ENCODE data around the gene ZNHIT2.
A peak's percentile ranks its signal among the peaks of the same experiment; 100 is the strongest.

The ZNHIT2 gene

DNA sequence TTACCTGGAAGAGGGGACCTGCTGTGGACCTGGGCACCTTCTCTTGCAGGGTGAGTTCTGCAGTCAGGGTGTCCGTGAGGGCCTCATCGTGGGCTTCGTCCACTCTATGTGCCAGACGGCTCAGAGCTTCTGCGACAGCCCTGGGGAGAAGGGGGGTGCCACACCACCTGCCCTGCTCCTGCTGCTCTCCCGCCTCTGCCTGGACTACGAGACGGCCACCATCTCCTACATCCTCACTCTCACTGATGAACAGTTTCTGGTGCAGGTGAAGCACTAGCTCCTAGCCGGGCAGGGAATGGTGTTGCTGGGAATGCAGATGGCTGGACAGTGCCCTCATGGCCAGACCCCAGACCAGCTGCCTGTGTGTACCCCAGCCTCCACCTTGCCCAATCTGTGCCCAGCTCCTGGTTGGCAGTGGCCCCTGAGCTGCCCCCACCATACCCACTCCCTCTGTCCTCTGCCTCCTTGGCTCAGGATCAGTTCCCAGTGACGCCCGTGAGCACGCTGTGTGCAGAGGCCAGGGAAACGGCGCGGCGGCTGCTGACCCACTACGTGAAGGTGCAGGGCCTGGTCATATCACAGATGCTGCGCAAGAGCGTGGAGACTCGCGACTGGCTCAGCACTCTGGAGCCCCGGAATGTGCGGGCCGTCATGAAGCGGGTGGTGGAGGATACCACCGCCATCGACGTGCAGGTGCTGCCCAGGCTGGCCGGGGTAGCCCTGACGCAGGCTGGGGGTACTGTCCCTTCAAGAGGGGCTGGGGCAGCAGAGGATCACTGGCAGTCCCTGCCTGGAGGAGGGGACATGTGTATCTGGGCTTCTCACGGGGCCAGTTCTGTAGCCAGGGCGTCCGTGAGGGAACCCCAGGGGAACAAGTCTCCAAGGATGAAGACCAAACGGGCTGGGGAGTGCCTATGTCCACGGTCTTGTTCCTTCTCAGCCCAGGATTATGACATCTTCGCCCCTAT is 8.0 kb downstream of the ZNHIT2 start:
- H3K27ac ChIP-seq: peak overlapping the region in 2 of 21 experiments; percentile 25 to 27
- no peak overlapping the region for H3K4me3 ChIP-seq

DNA sequence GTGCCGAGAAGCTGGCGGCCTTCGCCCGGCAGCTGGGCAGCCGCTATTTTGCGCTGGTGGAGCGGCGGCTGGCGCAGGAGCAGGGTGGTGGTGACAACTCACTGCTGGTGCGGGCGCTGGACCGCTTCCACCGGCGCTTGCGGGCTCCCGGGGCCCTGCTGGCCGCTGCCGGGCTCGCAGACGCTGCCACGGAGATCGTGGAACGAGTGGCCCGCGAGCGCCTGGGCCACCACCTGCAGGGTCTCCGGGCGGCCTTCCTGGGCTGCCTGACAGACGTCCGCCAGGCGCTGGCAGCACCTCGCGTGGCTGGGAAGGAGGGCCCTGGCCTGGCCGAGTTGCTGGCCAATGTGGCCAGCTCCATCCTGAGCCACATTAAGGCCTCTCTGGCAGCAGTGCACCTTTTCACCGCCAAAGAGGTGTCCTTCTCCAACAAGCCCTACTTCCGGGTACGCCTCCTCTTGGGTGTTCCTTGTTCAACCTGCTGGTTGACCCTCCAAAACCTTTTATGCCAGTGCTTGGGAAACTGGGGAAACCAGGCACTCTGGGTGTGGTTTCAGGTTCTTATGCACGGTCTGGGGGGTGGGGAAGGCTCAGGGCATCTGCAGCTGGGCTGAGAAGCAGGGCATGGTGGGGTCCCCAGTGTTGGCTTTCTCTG is 8.9 kb downstream of the ZNHIT2 start:
- Histone ChIP-seq H3K27ac (peak overlapping the region in 5 of 21 experiments; percentile 27 to 60 (median 33)), H3K4me3 (no peak overlapping the region)

GRCh38 chr11:65107751-65108468 is 9.6 kb downstream of the ZNHIT2 start:
- no peak overlapping the region for H3K4me3 ChIP-seq
- H3K27ac ChIP-seq: peak overlapping the region in 3 of 21 experiments; percentile 4 to 33 (median 31)

GRCh38 chr11:65107078-65107477 is 10.4 kb downstream of the ZNHIT2 start:
- Histone ChIP-seq H3K27ac (no peak overlapping the region), H3K4me3 (no peak overlapping the region)

DNA sequence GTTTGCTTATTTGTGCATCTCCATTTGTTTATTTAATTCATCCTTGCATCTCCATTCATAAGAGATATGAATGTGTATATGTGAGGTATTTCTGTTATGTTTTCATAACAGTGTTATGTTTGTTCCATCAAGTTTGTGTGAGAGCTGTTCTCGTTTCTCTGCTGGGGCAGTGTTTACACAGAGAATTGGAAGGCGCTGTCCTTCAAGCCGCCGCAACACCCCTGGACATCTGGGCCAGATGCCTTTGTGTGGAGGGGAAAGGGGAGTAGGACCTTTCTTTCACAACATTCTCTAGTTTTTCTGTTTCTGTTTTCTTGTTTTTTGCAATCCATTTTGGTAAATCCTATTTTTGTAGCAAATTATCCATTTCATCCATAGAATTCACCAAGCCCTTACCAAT is 12.9 kb downstream of the ZNHIT2 start:
- Histone ChIP-seq H3K4me3 (no peak overlapping the region), H3K27ac (no peak overlapping the region)

GRCh38 chr11:65103476-65103875 is 14.0 kb downstream of the ZNHIT2 start:
- Histone ChIP-seq H3K4me3 (no peak overlapping the region), H3K27ac (peak overlapping the region in 1 of 21 experiments; percentile 10)

- Histone ChIP-seq H3K4me3 (no peak overlapping the region), H3K27ac (peak overlapping the region in 6 of 21 experiments; percentile 1 to 36 (median 20))
Measured at GRCh38 chr11:65102142-65103095, 15.1 kb downstream of the ZNHIT2 start.

GRCh38 chr11:65100674-65101350 is 16.7 kb downstream of the ZNHIT2 start:
- Histone ChIP-seq H3K4me3 (no peak overlapping the region), H3K27ac (peak overlapping the region in 4 of 21 experiments; percentile 8 to 54 (median 26))

- Histone ChIP-seq H3K27ac (peak overlapping the region in 19 of 21 experiments; percentile 55 to 98 (median 92)), H3K4me3 (peak overlapping the region; percentile 67 to 96 (median 80))
Measured at GRCh38 chr11:65096926-65097325, 20.6 kb downstream of the ZNHIT2 start.

- Histone ChIP-seq H3K27ac (peak within 1 kb of the TSS; percentile 55 to 98 (median 90)), H3K4me3 (peak within 1 kb of the TSS; percentile 67 to 96 (median 80))
Measured at GRCh38 chr11:65095974-65096806, 21.3 kb downstream of the ZNHIT2 start, which contains the start of gene VPS51. Gene VPS51 (plus strand): TSS chr11:65096214. CDS start chr11:65096251, 37 bp downstream.

- Histone ChIP-seq H3K27ac (peak overlapping the region in 17 of 21 experiments; percentile 55 to 98 (median 90)), H3K4me3 (peak overlapping the region in 3 of 7 experiments; percentile 77 to 96 (median 91))
Measured at GRCh38 chr11:65095427-65095826, 22.1 kb downstream of the ZNHIT2 start.

DNA sequence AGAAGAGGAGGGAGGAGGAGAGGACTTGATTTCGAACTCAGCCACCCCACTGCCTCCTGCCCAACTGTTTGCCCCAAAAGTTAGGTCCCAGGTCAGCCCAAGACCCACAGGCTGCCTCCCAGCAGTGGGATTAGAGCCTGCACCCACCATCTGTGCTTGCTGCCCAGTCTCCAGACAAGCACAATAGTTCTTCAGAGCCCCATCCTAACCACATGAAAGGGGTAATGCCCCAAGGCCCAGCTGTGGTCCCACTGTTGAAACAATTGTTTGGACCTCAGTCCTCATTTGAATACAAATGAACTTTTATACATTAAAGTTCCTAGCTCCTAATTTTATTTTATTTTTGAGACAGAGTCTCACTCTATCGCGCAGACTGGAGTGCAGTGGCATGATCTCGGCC is 26.9 kb downstream of the ZNHIT2 start:
- H3K4me3 ChIP-seq: no peak overlapping the region
- H3K27ac ChIP-seq: no peak overlapping the region

DNA sequence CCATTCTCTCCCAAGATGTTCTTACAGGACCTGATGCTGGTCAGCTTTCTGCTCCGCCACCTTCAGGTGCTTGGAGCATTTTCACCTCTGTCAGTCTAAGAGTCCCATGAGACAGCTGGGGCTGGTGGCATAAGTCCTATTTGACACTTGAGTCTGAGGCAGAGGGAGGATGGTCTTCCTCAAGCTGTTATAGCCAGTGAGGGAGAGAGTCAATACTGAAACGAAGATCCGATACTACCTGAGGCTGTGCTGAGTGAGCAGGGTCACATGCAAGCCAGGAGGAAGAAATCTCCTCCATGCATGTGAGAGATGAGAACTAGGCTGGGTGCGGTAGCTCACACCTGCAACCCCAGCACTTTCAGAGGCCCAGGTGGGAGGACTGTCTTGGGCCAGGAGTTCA is 27.9 kb downstream of the ZNHIT2 start:
- Histone ChIP-seq H3K4me3 (no peak overlapping the region), H3K27ac (no peak overlapping the region)

GRCh38 chr11:65087827-65088226 is 29.7 kb downstream of the ZNHIT2 start:
- no peak overlapping the region for H3K27ac ChIP-seq

DNA sequence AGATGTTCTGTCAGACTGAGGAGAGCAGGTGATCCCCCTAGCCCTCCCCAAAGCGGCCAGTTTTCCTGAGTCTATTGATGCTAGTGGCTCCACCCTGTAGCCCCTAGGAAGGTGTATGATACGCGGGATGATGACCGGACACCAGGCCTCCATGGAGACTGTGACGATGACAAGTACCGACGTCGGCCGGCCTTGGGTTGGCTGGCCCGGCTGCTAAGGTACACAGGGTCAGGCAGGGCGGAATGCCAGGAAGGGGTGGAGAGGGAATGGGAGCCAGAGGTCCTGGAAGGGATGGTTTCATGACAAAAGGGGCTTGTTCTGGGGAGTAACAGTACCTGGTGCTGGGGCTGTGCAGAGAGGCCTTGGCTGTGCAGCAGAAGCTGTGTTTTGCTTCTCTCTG is 30.3 kb downstream of the ZNHIT2 start:
- no peak overlapping the region for H3K27ac ChIP-seq

More at GRCh38 chr11:65087827-65088226, 29.7 kb downstream of the ZNHIT2 start:
- no peak overlapping the region for H3K4me3 ChIP-seq

DNA sequence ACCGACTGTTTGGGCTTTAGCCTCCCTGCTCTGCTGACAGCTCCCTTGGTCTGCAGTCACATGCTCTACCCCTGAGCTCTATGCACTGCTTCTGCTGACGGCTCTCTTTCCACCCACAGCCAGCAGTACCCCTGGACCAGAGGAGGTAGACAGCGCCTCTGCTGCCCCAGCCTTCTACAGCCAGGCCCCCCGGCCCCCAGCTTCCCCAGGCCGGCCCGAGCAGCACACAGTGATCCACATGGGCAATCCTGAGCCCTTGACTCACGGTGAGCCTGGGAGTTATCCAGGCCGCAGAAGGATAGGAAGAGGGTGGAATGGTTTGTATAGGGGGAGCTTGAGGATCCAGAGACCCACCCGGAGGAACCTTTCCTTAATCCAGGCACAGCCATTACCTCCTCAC is 30.7 kb downstream of the ZNHIT2 start:
- Histone ChIP-seq H3K27ac (no peak overlapping the region), H3K4me3 (no peak overlapping the region)

More for the DNA sequence above, 30.3 kb downstream of the ZNHIT2 start:
- H3K4me3 ChIP-seq: no peak overlapping the region

- Histone ChIP-seq H3K27ac (peak overlapping the region in 1 of 21 experiments; percentile 96), H3K4me3 (no peak overlapping the region)
Measured at GRCh38 chr11:65085446-65085845, 32.1 kb downstream of the ZNHIT2 start.

Measured in skin epidermis (tissue), 12 donors.